ENCODE measurements around the gene DAG1. TPM values are rescaled to one million over a fixed set of nuclear protein-coding genes. Genes with fewer than 3 reads are reported as not detected.

Gene DAG1
- total and polyA plus RNA-seq, 2 experiments from 2014 or later: 104 to 185 TPM

GRCh38 chr3:49509028-49509561 is 39.0 kb downstream of the DAG1 start:
- Histone ChIP-seq H3K4me3 (no peak overlapping the region), H3K27ac (no peak overlapping the region), H3K9me3 (ENCODE audit: low read depth) (no peaks in the 10 kb centered on the region), H3K27me3 (no peaks in the 10 kb centered on the region), H3K36me3 (peaks cover 26% of the 10 kb centered on the region), H3K4me1 (ENCODE audit: low read depth) (no peaks in the 10 kb centered on the region)
- DNase-seq (ENCODE audit: low read depth in 1 of 2, low spot score in 1 of 2): no peak
- no peak for TF ChIP-seq CTCF (IDR thresholded peaks at IDR 0.05; ENCODE audit: low read depth, low read length)

- Histone ChIP-seq H3K36me3 (peaks cover 30% of the 10 kb centered on the region), H3K4me1 (ENCODE audit: low read depth) (peaks cover 5% of the 10 kb centered on the region), H3K4me3 (no peak overlapping the region), H3K27ac (no peak overlapping the region), H3K27me3 (no peaks in the 10 kb centered on the region), H3K9me3 (ENCODE audit: low read depth) (no peaks in the 10 kb centered on the region)
- DNase-seq (ENCODE audit: low read depth in 1 of 2, low spot score in 1 of 2): no peak
- TF ChIP-seq CTCF (IDR thresholded peaks at IDR 0.05; ENCODE audit: low read depth, low read length): no peak
Observed at GRCh38 chr3:49511639-49512038, 41.6 kb downstream of the DAG1 start.

GRCh38 chr3:49512781-49513355 is 42.8 kb downstream of the DAG1 start:
- no peak for TF ChIP-seq CTCF (IDR thresholded peaks at IDR 0.05; ENCODE audit: low read depth, low read length)
- no peak for DNase-seq (ENCODE audit: low read depth in 1 of 2, low spot score in 1 of 2)
- peaks cover 37% of the 10 kb centered on the region for H3K36me3 ChIP-seq

GRCh38 chr3:49513494-49514124 is 43.5 kb downstream of the DAG1 start:
- no peak overlapping the region for H3K27ac ChIP-seq

More at GRCh38 chr3:49512781-49513355, 42.8 kb downstream of the DAG1 start:
- Histone ChIP-seq H3K27ac (no peak overlapping the region), H3K4me1 (ENCODE audit: low read depth) (peaks cover 6% of the 10 kb centered on the region), H3K4me3 (no peak overlapping the region), H3K27me3 (no peaks in the 10 kb centered on the region), H3K9me3 (ENCODE audit: low read depth) (no peaks in the 10 kb centered on the region)

GRCh38 chr3:49518016-49518415 is 47.9 kb downstream of the DAG1 start:
- Histone ChIP-seq H3K27ac (no peak overlapping the region), H3K36me3 (peaks cover 21% of the 10 kb centered on the region), H3K4me3 (no peak overlapping the region), H3K27me3 (no peaks in the 10 kb centered on the region), H3K9me3 (ENCODE audit: low read depth) (no peaks in the 10 kb centered on the region), H3K4me1 (ENCODE audit: low read depth) (peaks cover 6% of the 10 kb centered on the region)
- DNase-seq (ENCODE audit: low read depth in 1 of 2, low spot score in 1 of 2): no peak
- no peak for TF ChIP-seq CTCF (IDR thresholded peaks at IDR 0.05; ENCODE audit: low read depth, low read length)

More at GRCh38 chr3:49513494-49514124, 43.5 kb downstream of the DAG1 start:
- Histone ChIP-seq H3K36me3 (peaks cover 39% of the 10 kb centered on the region), H3K9me3 (ENCODE audit: low read depth) (no peaks in the 10 kb centered on the region), H3K4me3 (no peak overlapping the region), H3K27me3 (no peaks in the 10 kb centered on the region), H3K4me1 (ENCODE audit: low read depth) (peaks cover 6% of the 10 kb centered on the region)
- no peak for DNase-seq (ENCODE audit: low read depth in 1 of 2, low spot score in 1 of 2)
- no peak for TF ChIP-seq CTCF (IDR thresholded peaks at IDR 0.05; ENCODE audit: low read depth, low read length)

Data from cardiac muscle cell (in vitro differentiated cells and primary cell).